SIG-M5 (cell line): ENCODE data around the gene MAU2.
"Not testable (repeated sequence)": the region's sequence is repeated elsewhere in the genome, so short reads cannot be mapped to it uniquely, and the experiment has no call there.

Experiments
- DNase-seq: peaks from one replicate; lab custom pipeline; 2025; lab: John Stamatoyannopoulos, UW

Gene MAU2

GRCh38 chr19:19384486-19384885, 63.9 kb downstream of the MAU2 start:
- no peak for DNase-seq

GRCh38 chr19:19385131-19385895, 64.7 kb downstream of the MAU2 start:
- peak; percentile 92 for DNase-seq

- DNase-seq, result no peak
Measured at GRCh38 chr19:19385896-19386869, 65.6 kb downstream of the MAU2 start.

GRCh38 chr19:19387108-19387507, 66.5 kb downstream of the MAU2 start:
- DNase-seq, result no peak

- no peak for DNase-seq
Measured at GRCh38 chr19:19388568-19389555, 68.2 kb downstream of the MAU2 start.

GRCh38 chr19:19389683-19390082, 69.1 kb downstream of the MAU2 start:
- DNase-seq, result not testable (repeated sequence)

GRCh38 chr19:19394333-19394732, 73.7 kb downstream of the MAU2 start:
- not testable (repeated sequence) for DNase-seq

- DNase-seq, result no peak
Measured at GRCh38 chr19:19399733-19400433, 79.3 kb downstream of the MAU2 start.

- DNase-seq, result no peak
Measured at GRCh38 chr19:19402656-19403372, 82.2 kb downstream of the MAU2 start.

GRCh38 chr19:19403373-19403901, 82.8 kb downstream of the MAU2 start:
- DNase-seq, result no peak

- no peak for DNase-seq
Measured at GRCh38 chr19:19404879-19405860, 84.5 kb downstream of the MAU2 start, which contains the start of gene GATAD2A. GATAD2A (plus strand) TSS chr19:19405675; CDS start chr19:19465346, 59,671 bp downstream.

GRCh38 chr19:19405971-19406877, 85.6 kb downstream of the MAU2 start:
- no peak for DNase-seq

- no peak for DNase-seq
Measured at GRCh38 chr19:19406878-19407632, 86.4 kb downstream of the MAU2 start.

- no peak for DNase-seq
Measured at GRCh38 chr19:19407633-19407930, 87.0 kb downstream of the MAU2 start.
